HepG2 (cell line): ENCODE measurements around the gene FAM170B. TPM values are rescaled to one million over a fixed set of nuclear protein-coding genes. Genes with fewer than 3 reads are reported as not detected.

Source experiments
- ATAC-seq: fragments of 200-7000 bp; cut with Tn5 transposase; 3 replicates; pipeline ENCODE4 v1.9.1; 2020; ENCODE audit warnings: mild to moderate bottlenecking, moderate library complexity
- BruUV-seq: library from RNA; stranded (reverse); fragments of 400-500 nt; replicated peaks from 2 replicates; lab custom pipeline; 2021; lab: Mats Ljungman, UMichigan
- CTCF ChIA-PET: fragments of 300-600 bp; formaldehyde crosslinking; extraction: SDS; loops from one replicate; lab custom pipeline; 2021; ENCODE audit warnings: low total read pairs, inconsistent platforms, low intra/inter-chr PET ratio; lab: Yijun Ruan, JAX
- POLR2A ChIA-PET: fragments of 350-600 bp; sonication (Branson Sonifier 250); formaldehyde crosslinking; loops from one replicate; lab custom pipeline; 2020; ENCODE audit warnings: antibody characterized with exemption, inconsistent platforms; lab: Yijun Ruan, JAX
- DNase-seq: peaks from one replicate; pipeline ENCODE4 v3.0.0-alpha.2; 2015; ENCODE audit warnings: low spot score
- FAIRE-seq: peaks from 3 replicates; lab custom pipeline; 2011; peaks lifted over from hg19 to GRCh38; lab: Jason Lieb, UNC
- H2AFZ ChIP-seq: one replicate; pipeline ENCODE4 v1.6.1; 2011; ENCODE audit warnings: low read length, inconsistent platforms
- H3K27ac ChIP-seq: fragments of 300-600 bp; 3 replicates; pipeline ENCODE4 v1.8.0; 2011; ENCODE audit warnings: mixed run types, mild to moderate bottlenecking, mixed read lengths, low read length, inconsistent platforms; ENCODE audit not compliant: insufficient read depth; ENCODE audit errors: extremely low read length
- H3K27me3 ChIP-seq, 2 experiments: fragments of 200-600 bp in 1 of 2; 2 replicates in 1 of 2; 3 replicates in 1 of 2; pipeline versions ENCODE4 v1.6.0 to v1.8.0; 2011; ENCODE audit warnings: low read length in 2 of 2, mild to moderate bottlenecking in 2 of 2, moderate library complexity in 2 of 2, inconsistent platforms in 1 of 2; ENCODE audit not compliant: insufficient read depth in 2 of 2, control insufficient read depth in 1 of 2
- H3K36me3 ChIP-seq, 2 experiments: fragments of 200-600 bp in 1 of 2; replicated peaks in 1 of 2; 2 replicates in 1 of 2; 3 replicates in 1 of 2; pipeline versions ENCODE4 v1.5.1 to v1.8.0; 2011; ENCODE audit warnings: low read length in 2 of 2, inconsistent platforms in 1 of 2; ENCODE audit not compliant: insufficient read depth in 2 of 2, control insufficient read depth in 1 of 2
- H3K4me1 ChIP-seq: 2 replicates; pipeline ENCODE4 v1.5.1; 2012; ENCODE audit warnings: low read length, inconsistent platforms; ENCODE audit not compliant: insufficient read depth
- H3K4me2 ChIP-seq: 2 replicates; pipeline ENCODE4 v1.6.0; 2011; ENCODE audit warnings: low read depth, low read length, inconsistent platforms
- H3K4me3 ChIP-seq, 3 experiments: fragments of 200-600 bp in 1 of 3; sonication (generic), shearing (Covaris generic) in 1 of 3; replicated peaks in 1 of 3; 2 replicates each; pipeline ENCODE4 v1.5.1; 2011 to 2016; ENCODE audit warnings: low read length in 3 of 3, inconsistent platforms in 2 of 3, low read depth in 2 of 3, mild to moderate bottlenecking in 2 of 3, control low read depth in 1 of 3, mixed read lengths in 1 of 3; ENCODE audit not compliant: insufficient read depth in 1 of 3
- H3K79me2 ChIP-seq: one replicate; pipeline ENCODE4 v1.6.1; 2011; ENCODE audit warnings: low read length, inconsistent platforms; ENCODE audit not compliant: insufficient read depth
- H3K9ac ChIP-seq: 2 replicates; pipeline ENCODE4 v1.6.0; 2011; ENCODE audit warnings: mild to moderate bottlenecking, low read depth, low read length, inconsistent platforms; ENCODE audit not compliant: insufficient read depth
- H3K9me3 ChIP-seq: 2 replicates; pipeline ENCODE4 v1.5.1; 2012; ENCODE audit warnings: mild to moderate bottlenecking, low read length
- H4K20me1 ChIP-seq: 2 replicates; pipeline ENCODE4 v1.6.0; 2011; ENCODE audit warnings: inconsistent platforms, mild to moderate bottlenecking, low read length, moderate library complexity; ENCODE audit not compliant: insufficient read depth
- ESRRA ChIP-seq: sonication (generic); formaldehyde crosslinking; IDR thresholded peaks from 2 replicates; pipeline ENCODE4 v1.5.1; 2020; ENCODE audit warnings: mild to moderate bottlenecking, low read depth, missing genetic modification reagents
- GMEB2 ChIP-seq: IDR thresholded peaks from 2 replicates; pipeline ENCODE4 v1.6.1; 2016; ENCODE audit warnings: missing biosample characterization, missing genetic modification reagents, low read depth
- KLF9 ChIP-seq: IDR thresholded peaks from 2 replicates; pipeline ENCODE4 v1.6.1; 2016; ENCODE audit warnings: low read depth
- SKIL ChIP-seq: sonication (generic); formaldehyde crosslinking; IDR thresholded peaks from 2 replicates; pipeline ENCODE4 v1.8.0; 2022; ENCODE audit warnings: missing genetic modification reagents, mild to moderate bottlenecking, moderate library complexity, borderline replicate concordance
- SMC3 ChIP-seq: IDR thresholded peaks from 2 replicates; pipeline ENCODE4 v1.6.1; 2011; ENCODE audit warnings: low read length, improper control_type of control experiment
- ZMYM2 ChIP-seq: sonication (generic); formaldehyde crosslinking; IDR thresholded peaks from 2 replicates; pipeline ENCODE4 v1.8.0; 2022; ENCODE audit warnings: mild to moderate bottlenecking, missing genetic modification reagents
- ZNF24 ChIP-seq: fragments of 450-650 bp; IDR thresholded peaks from 2 replicates; pipeline ENCODE4 v1.6.1; 2017; ENCODE audit warnings: antibody characterized with exemption, mild to moderate bottlenecking
- ZNF33B ChIP-seq: sonication (generic); formaldehyde crosslinking; IDR thresholded peaks from 2 replicates; pipeline ENCODE4 v1.5.1; 2020; ENCODE audit warnings: mild to moderate bottlenecking, missing genetic modification reagents
- ZNF691 ChIP-seq: sonication (generic); formaldehyde crosslinking; IDR thresholded peaks from 2 replicates; pipeline ENCODE4 v1.4.0; 2020; ENCODE audit warnings: missing genetic modification reagents, low read depth, mild to moderate bottlenecking, borderline replicate concordance
- WGBS: methylation state at CpG from one replicate; pipeline ENCODE4 v1.1.6; 2017; ENCODE audit warnings: low lambda C conversion rate; 5-methylcytosine and 5-hydroxymethylcytosine counted together
- in situ Hi-C: cut with HindIII; loops from 2 replicates; pipeline ENCODE4 v1.10.0; 2017; ENCODE audit warnings: low pct_unique_long_range_greater_than_20kb; ENCODE audit not compliant: extremely low pct_ligation_motif_present
- intact Hi-C: fragments of 100-400 bp; cut with micrococcal nuclease; formaldehyde crosslinking; loops from one replicate; pipeline ENCODE4 v1.10.0; 2022; ENCODE audit not compliant: unreplicated experiment
- polyA plus RNA-seq, 8 experiments: library from polyadenylated mRNA; depleted of rRNA in 3 of 8; stranded (reverse) in 7 of 8; unstranded in 1 of 8; fragments of >200 nt; fragmentation: Illumina TruSeq in 4 of 8; extraction: Trizol in 4 of 8; gene quantifications; 2 replicates each; pipeline versions ENCODE4 v1.2.1 to v1.2.3, GENCODE V29; 2011 to 2016; ENCODE audit warnings: low read depth in 4 of 8, missing spikeins in 1 of 8, mixed read lengths in 1 of 8; ENCODE audit not compliant: insufficient read depth in 1 of 8
- total RNA-seq, 5 experiments: library from RNA; depleted of rRNA; stranded (reverse); fragments of >200 nt; fragmentation: Illumina TruSeq; extraction: Trizol; gene quantifications; 2 replicates each; pipeline ENCODE4 v1.2.3, GENCODE V29; 2016; ENCODE audit warnings: low read depth in 1 of 5

Gene FAM170B
- total and polyA plus RNA-seq, 2 of the 13 experiments (the other 11 are each of a cell fraction or from before 2014, with no cell fraction given), result not detected

- TF ChIP-seq ZMYM2 (CRISPR knock-in tag) (no peak), KLF9 (no peak), ZNF33B (CRISPR knock-in tag) (no peak), SMC3 (no peak), ESRRA (no peak), ZNF691 (CRISPR knock-in tag) (no peak), GMEB2 (CRISPR knock-in tag) (no peak), SKIL (CRISPR knock-in tag) (no peak), ZNF24 (no peak)
- no peak overlapping the region for H3K9ac ChIP-seq
- ChIA-PET POLR2A (no interaction called here), CTCF (no interaction called here)
- peaks cover 12% of the 10 kb centered on the region for H3K9me3 ChIP-seq
- peaks cover 2 to 5% of the 10 kb centered on the region in 2 experiments; a peak in 1 of 5 replicates for H3K27me3 ChIP-seq
- no peaks in the 10 kb centered on the region for H3K79me2 ChIP-seq
- H4K20me1 ChIP-seq, result no peaks in the 10 kb centered on the region
- no TSS peak for BruUV-seq
- no peak for ATAC-seq
- intact Hi-C loops, result no loop called here
- no peak overlapping the region for H3K4me2 ChIP-seq
- FAIRE-seq, result no peak
- in situ Hi-C loops, result no loop called here
- no peak overlapping the region for H3K4me3 ChIP-seq
- no peak overlapping the region for H3K27ac ChIP-seq
- WGBS, result 36% methylated on average over 3 of the region's 3 CpGs
- DNase-seq, result no peak
- H3K4me1 ChIP-seq, result no peaks in the 10 kb centered on the region
- no peaks in the 10 kb centered on the region for H3K36me3 ChIP-seq
- no peak overlapping the region for H2AFZ ChIP-seq
Measured at GRCh38 chr10:49089557-49090188, 44.1 kb downstream of the FAM170B start.
